Muscle layer of colon (tissue), 2 donors: Measurements from ENCODE around the gene CNTN5.

ENCODE experiments used
- H3K27ac ChIP-seq: one replicate; pipeline ENCODE4 v1.7.0; 2013; ENCODE audit warnings: low read depth, mild to moderate bottlenecking, low read length, moderate library complexity
- H3K27me3 ChIP-seq, 2 donors: one replicate each; pipeline ENCODE4 v1.7.0; 2013; ENCODE audit warnings: low read length in 2 of 2, mild to moderate bottlenecking in 2 of 2; ENCODE audit not compliant: insufficient read depth in 2 of 2, control insufficient read depth in 1 of 2
- H3K36me3 ChIP-seq: one replicate; pipeline ENCODE4 v1.7.0; 2013; ENCODE audit warnings: mild to moderate bottlenecking, low read length; ENCODE audit not compliant: insufficient read depth
- H3K4me1 ChIP-seq: one replicate; pipeline ENCODE4 v1.7.0; 2013; ENCODE audit warnings: mild to moderate bottlenecking, low read length; ENCODE audit not compliant: insufficient read depth
- H3K4me3 ChIP-seq, 2 donors: one replicate each; pipeline ENCODE4 v1.7.0; 2013; ENCODE audit warnings: low read length in 2 of 2, low read depth in 1 of 2, mild to moderate bottlenecking in 1 of 2, moderate library complexity in 1 of 2
- H3K9ac ChIP-seq: one replicate; pipeline ENCODE4 v1.7.0; 2013; ENCODE audit warnings: low read length
- H3K9me3 ChIP-seq: one replicate; pipeline ENCODE4 v1.7.0; 2013; ENCODE audit warnings: mild to moderate bottlenecking, low read length
- donor health status: abdominal sarcoma.
- donor health status: Adenocarcinoma of cecum.

CNTN5 gene

GRCh38 chr11:100013011-100013410 is 992.3 kb downstream of the CNTN5 start:
- Histone ChIP-seq H3K27ac (no peak overlapping the region), H3K4me3 (no peak overlapping the region), H3K27me3 (no peaks in the 10 kb centered on the region), H3K4me1 (no peaks in the 10 kb centered on the region), H3K9me3 (no peaks in the 10 kb centered on the region), H3K36me3 (no peaks in the 10 kb centered on the region), H3K9ac (no peak overlapping the region)

GRCh38 chr11:100031973-100032372 is 1011.2 kb downstream of the CNTN5 start:
- no peaks in the 10 kb centered on the region for H3K9me3 ChIP-seq
- H3K27ac ChIP-seq, result no peak overlapping the region
- H3K9ac ChIP-seq, result no peak overlapping the region
- H3K4me3 ChIP-seq, result no peak overlapping the region
- no peaks in the 10 kb centered on the region for H3K36me3 ChIP-seq
- H3K27me3 ChIP-seq, result no peaks in the 10 kb centered on the region
- H3K4me1 ChIP-seq, result no peaks in the 10 kb centered on the region

- Histone ChIP-seq H3K9me3 (no peaks in the 10 kb centered on the region), H3K4me1 (peaks cover 18% of the 10 kb centered on the region), H3K27me3 (no peaks in the 10 kb centered on the region), H3K36me3 (no peaks in the 10 kb centered on the region), H3K4me3 (no peak overlapping the region), H3K27ac (no peak overlapping the region), H3K9ac (no peak overlapping the region)
Measured at GRCh38 chr11:100061006-100061405, 1040.3 kb downstream of the CNTN5 start.

GRCh38 chr11:100066399-100066798 is 1045.7 kb downstream of the CNTN5 start:
- Histone ChIP-seq H3K27me3 (no peaks in the 10 kb centered on the region), H3K4me3 (no peak overlapping the region), H3K27ac (no peak overlapping the region), H3K36me3 (no peaks in the 10 kb centered on the region), H3K4me1 (peaks cover 33% of the 10 kb centered on the region), H3K9me3 (no peaks in the 10 kb centered on the region), H3K9ac (no peak overlapping the region)

GRCh38 chr11:100068116-100068515 is 1047.4 kb downstream of the CNTN5 start:
- no peak overlapping the region for H3K27ac ChIP-seq
- no peaks in the 10 kb centered on the region for H3K9me3 ChIP-seq
- H3K4me3 ChIP-seq, result no peak overlapping the region
- no peak overlapping the region for H3K9ac ChIP-seq
- no peaks in the 10 kb centered on the region for H3K27me3 ChIP-seq
- H3K36me3 ChIP-seq, result no peaks in the 10 kb centered on the region
- peaks cover 16% of the 10 kb centered on the region for H3K4me1 ChIP-seq

- H3K4me1 ChIP-seq, result peaks cover 4% of the 10 kb centered on the region
- no peaks in the 10 kb centered on the region for H3K27me3 ChIP-seq
- no peak overlapping the region for H3K27ac ChIP-seq
- no peak overlapping the region for H3K9ac ChIP-seq
- H3K4me3 ChIP-seq, result no peak overlapping the region
- no peaks in the 10 kb centered on the region for H3K36me3 ChIP-seq
- no peaks in the 10 kb centered on the region for H3K9me3 ChIP-seq
Measured at GRCh38 chr11:100072131-100072530, 1051.4 kb downstream of the CNTN5 start.

GRCh38 chr11:100080381-100080780 is 1059.6 kb downstream of the CNTN5 start:
- Histone ChIP-seq H3K9ac (no peak overlapping the region), H3K36me3 (no peaks in the 10 kb centered on the region), H3K4me3 (no peak overlapping the region), H3K27me3 (no peaks in the 10 kb centered on the region), H3K9me3 (no peaks in the 10 kb centered on the region), H3K27ac (no peak overlapping the region), H3K4me1 (no peaks in the 10 kb centered on the region)

GRCh38 chr11:100080821-100081220 is 1060.1 kb downstream of the CNTN5 start:
- no peak overlapping the region for H3K27ac ChIP-seq
- no peak overlapping the region for H3K9ac ChIP-seq
- no peaks in the 10 kb centered on the region for H3K27me3 ChIP-seq
- no peak overlapping the region for H3K4me3 ChIP-seq
- H3K36me3 ChIP-seq, result no peaks in the 10 kb centered on the region
- no peaks in the 10 kb centered on the region for H3K9me3 ChIP-seq
- H3K4me1 ChIP-seq, result no peaks in the 10 kb centered on the region

GRCh38 chr11:100093698-100094097 is 1072.9 kb downstream of the CNTN5 start:
- no peak overlapping the region for H3K4me3 ChIP-seq
- H3K27ac ChIP-seq, result no peak overlapping the region
- no peak overlapping the region for H3K9ac ChIP-seq
- H3K4me1 ChIP-seq, result no peaks in the 10 kb centered on the region
- H3K27me3 ChIP-seq, result no peaks in the 10 kb centered on the region
- no peaks in the 10 kb centered on the region for H3K9me3 ChIP-seq
- H3K36me3 ChIP-seq, result no peaks in the 10 kb centered on the region

- no peaks in the 10 kb centered on the region for H3K27me3 ChIP-seq
- no peak overlapping the region for H3K27ac ChIP-seq
- no peaks in the 10 kb centered on the region for H3K36me3 ChIP-seq
- no peaks in the 10 kb centered on the region for H3K4me1 ChIP-seq
- H3K4me3 ChIP-seq, result no peak overlapping the region
- no peaks in the 10 kb centered on the region for H3K9me3 ChIP-seq
- H3K9ac ChIP-seq, result no peak overlapping the region
Measured at GRCh38 chr11:100094121-100094865, 1073.5 kb downstream of the CNTN5 start.

- Histone ChIP-seq H3K4me1 (no peaks in the 10 kb centered on the region), H3K4me3 (no peak overlapping the region), H3K27me3 (no peaks in the 10 kb centered on the region), H3K9ac (no peak overlapping the region), H3K27ac (no peak overlapping the region), H3K36me3 (no peaks in the 10 kb centered on the region), H3K9me3 (no peaks in the 10 kb centered on the region)
Measured at GRCh38 chr11:100095809-100096208, 1075.1 kb downstream of the CNTN5 start.

GRCh38 chr11:100098560-100098959 is 1077.8 kb downstream of the CNTN5 start:
- H3K27ac ChIP-seq, result no peak overlapping the region
- no peak overlapping the region for H3K9ac ChIP-seq
- no peaks in the 10 kb centered on the region for H3K4me1 ChIP-seq
- no peaks in the 10 kb centered on the region for H3K36me3 ChIP-seq
- H3K9me3 ChIP-seq, result no peaks in the 10 kb centered on the region
- H3K27me3 ChIP-seq, result no peaks in the 10 kb centered on the region
- no peak overlapping the region for H3K4me3 ChIP-seq
